C4-2B (cell line): Measurements from ENCODE around the gene TGFB1.

Source experiments
- ZFX ChIP-seq: fragments of 450-650 bp; IDR thresholded peaks from 2 replicates; pipeline ENCODE4 v1.6.1; 2017
- TF ChIP-seq, protein P1 (sequence below): fragments of 450-650 bp; conservative IDR thresholded peaks from 2 replicates; pipeline ENCODE4 v1.5.1; 2017; ENCODE audit warnings: mild to moderate bottlenecking

DNA sequence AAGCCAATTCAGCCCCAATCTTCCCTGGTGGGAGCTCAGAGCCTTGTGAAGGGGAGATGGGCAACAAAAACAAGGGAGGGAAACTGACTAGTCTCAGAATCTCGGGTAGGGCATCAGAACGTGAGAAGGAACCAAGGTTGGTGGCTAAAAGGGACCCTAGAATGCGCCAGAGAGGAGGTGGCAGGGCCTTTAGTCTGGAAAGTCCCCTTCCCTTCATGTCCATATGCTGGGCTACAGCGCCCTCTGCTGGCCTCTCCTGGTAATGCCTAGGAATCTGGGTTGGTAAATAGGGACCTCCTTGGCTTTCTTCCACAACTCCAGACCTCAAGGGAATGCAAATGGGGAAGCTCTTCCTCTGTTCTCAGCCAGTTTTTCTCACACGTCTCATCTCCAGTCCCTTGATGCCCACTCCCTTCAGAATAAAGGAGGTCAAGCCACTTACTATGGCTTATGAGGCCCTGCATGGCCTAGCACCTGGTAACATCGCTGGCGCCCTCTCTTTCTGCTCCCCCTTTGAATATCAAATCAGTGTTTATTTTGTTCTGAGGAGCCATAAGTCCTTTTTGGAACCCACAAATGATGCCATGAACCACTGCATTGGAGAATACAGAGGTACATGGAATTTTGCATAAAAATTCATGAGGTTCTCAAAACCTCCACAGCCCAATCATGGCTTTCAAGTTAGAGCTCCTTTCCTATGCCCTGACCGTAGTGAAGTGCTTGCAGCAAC is 45.1 kb downstream of the TGFB1 start:
- TF ChIP-seq, protein P1, sequence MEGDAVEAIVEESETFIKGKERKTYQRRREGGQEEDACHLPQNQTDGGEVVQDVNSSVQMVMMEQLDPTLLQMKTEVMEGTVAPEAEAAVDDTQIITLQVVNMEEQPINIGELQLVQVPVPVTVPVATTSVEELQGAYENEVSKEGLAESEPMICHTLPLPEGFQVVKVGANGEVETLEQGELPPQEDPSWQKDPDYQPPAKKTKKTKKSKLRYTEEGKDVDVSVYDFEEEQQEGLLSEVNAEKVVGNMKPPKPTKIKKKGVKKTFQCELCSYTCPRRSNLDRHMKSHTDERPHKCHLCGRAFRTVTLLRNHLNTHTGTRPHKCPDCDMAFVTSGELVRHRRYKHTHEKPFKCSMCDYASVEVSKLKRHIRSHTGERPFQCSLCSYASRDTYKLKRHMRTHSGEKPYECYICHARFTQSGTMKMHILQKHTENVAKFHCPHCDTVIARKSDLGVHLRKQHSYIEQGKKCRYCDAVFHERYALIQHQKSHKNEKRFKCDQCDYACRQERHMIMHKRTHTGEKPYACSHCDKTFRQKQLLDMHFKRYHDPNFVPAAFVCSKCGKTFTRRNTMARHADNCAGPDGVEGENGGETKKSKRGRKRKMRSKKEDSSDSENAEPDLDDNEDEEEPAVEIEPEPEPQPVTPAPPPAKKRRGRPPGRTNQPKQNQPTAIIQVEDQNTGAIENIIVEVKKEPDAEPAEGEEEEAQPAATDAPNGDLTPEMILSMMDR = peak; percentile 87
- TF ChIP-seq ZFX = no peak
